DMS 273 (cell line): ENCODE measurements around the gene FADS6.
"Not testable (repeated sequence)": the region's sequence is repeated elsewhere in the genome, so short reads cannot be mapped to it uniquely, and the experiment has no call there.

Experiments
- DNase-seq: peaks from one replicate; lab custom pipeline; 2025; ENCODE audit not compliant: unreplicated experiment; lab: John Stamatoyannopoulos, UW

Gene FADS6

GRCh38 chr17:74921026-74921681, 27.7 kb upstream of the FADS6 start:
- peak; percentile 62 for DNase-seq

GRCh38 chr17:74920642-74921025, 27.2 kb upstream of the FADS6 start:
- peak; percentile 56 for DNase-seq

GRCh38 chr17:74920306-74920620, 26.8 kb upstream of the FADS6 start:
- DNase-seq: no peak

- no peak for DNase-seq
These were observed 26.2 kb upstream of the FADS6 start for GRCh38 chr17:74919440-74920305.

GRCh38 chr17:74918906-74919305, 25.5 kb upstream of the FADS6 start:
- DNase-seq: no peak

GRCh38 chr17:74917430-74917829, 24.0 kb upstream of the FADS6 start:
- DNase-seq: no peak

- DNase-seq: no peak
These were observed 23.4 kb upstream of the FADS6 start for GRCh38 chr17:74916851-74917199.

- no peak for DNase-seq
These were observed 22.9 kb upstream of the FADS6 start for GRCh38 chr17:74916136-74916850.

- DNase-seq: not testable (repeated sequence)
These were observed 18.0 kb upstream of the FADS6 start for GRCh38 chr17:74911423-74911822.

GRCh38 chr17:74909097-74909496, 15.7 kb upstream of the FADS6 start:
- DNase-seq: not testable (repeated sequence)

- no peak for DNase-seq
These were observed 13.6 kb upstream of the FADS6 start for GRCh38 chr17:74907012-74907411.

GRCh38 chr17:74906214-74906793, 12.9 kb upstream of the FADS6 start:
- DNase-seq: not testable (repeated sequence)

GRCh38 chr17:74904687-74905409, 11.4 kb upstream of the FADS6 start:
- no peak for DNase-seq

- DNase-seq: no peak
These were observed 10.2 kb upstream of the FADS6 start for GRCh38 chr17:74903671-74904070.

GRCh38 chr17:74903034-74903433, 9.6 kb upstream of the FADS6 start:
- no peak for DNase-seq

GRCh38 chr17:74901353-74902135, 8.1 kb upstream of the FADS6 start:
- no peak for DNase-seq

GRCh38 chr17:74900208-74900607, 6.8 kb upstream of the FADS6 start:
- DNase-seq: no peak

- DNase-seq: no peak
These were observed 5.0 kb upstream of the FADS6 start for GRCh38 chr17:74898376-74898946.

GRCh38 chr17:74893936-74894671, 671 bp upstream of the FADS6 start:
- DNase-seq: no peak
